MCF 10A (cell line): ENCODE data around the gene LRRC74B. TPM values are rescaled to one million over a fixed set of nuclear protein-coding genes. Genes with fewer than 3 reads are reported as not detected.
"Not testable (repeated sequence)": the region's sequence is repeated elsewhere in the genome, so short reads cannot be mapped to it uniquely, and the experiment has no call there.

Experiments used
- BruUV-seq: library from RNA; stranded (reverse); fragments of 400-500 nt; replicated peaks from 2 replicates; lab custom pipeline; 2021; lab: Mats Ljungman, UMichigan
- CTCF ChIA-PET: fragments of 300-600 bp; sonication (Branson Sonifier 250); formaldehyde crosslinking; extraction: SDS; loops from one replicate; lab custom pipeline; 2021; ENCODE audit warnings: antibody characterized with exemption, inconsistent platforms; lab: Yijun Ruan, JAX
- POLR2A ChIA-PET: fragments of 300-600, 350-650 bp; sonication (Branson Sonifier 250); formaldehyde crosslinking; extraction: SDS; loops from one replicate; lab custom pipeline; 2020; ENCODE audit warnings: antibody characterized with exemption, inconsistent platforms; lab: Yijun Ruan, JAX
- DNase-seq: peaks from one replicate; pipeline ENCODE4 v3.0.0-alpha.2; 2018; ENCODE audit not compliant: unreplicated experiment
- H3K27ac Mint-ChIP-seq: one replicate; pipeline ENCODE4 v1.8.0; 2022; ENCODE audit warnings: mild to moderate bottlenecking, low read depth, mixed read lengths; ENCODE audit not compliant: unreplicated experiment
- H3K27me3 Mint-ChIP-seq: one replicate; pipeline ENCODE4 v1.8.0; 2022; ENCODE audit warnings: mixed read lengths; ENCODE audit not compliant: insufficient read depth, unreplicated experiment
- H3K36me3 Mint-ChIP-seq: one replicate; pipeline ENCODE4 v1.8.0; 2022; ENCODE audit warnings: mild to moderate bottlenecking, moderate library complexity, mixed read lengths; ENCODE audit not compliant: insufficient read depth, unreplicated experiment
- H3K4me1 Mint-ChIP-seq: one replicate; pipeline ENCODE4 v1.8.0; 2022; ENCODE audit warnings: mixed read lengths; ENCODE audit not compliant: insufficient read depth, unreplicated experiment
- H3K4me3 Mint-ChIP-seq: one replicate; pipeline ENCODE4 v1.8.0; 2022; ENCODE audit warnings: mild to moderate bottlenecking, moderate library complexity, mixed read lengths; ENCODE audit not compliant: unreplicated experiment
- H3K9me3 Mint-ChIP-seq: one replicate; pipeline ENCODE4 v1.8.0; 2022; ENCODE audit warnings: mixed read lengths; ENCODE audit not compliant: unreplicated experiment
- intact Hi-C: fragments of 100-400 bp; cut with micrococcal nuclease; formaldehyde crosslinking; loops from 2 replicates; pipeline ENCODE4 v1.14.1; 2022
- total RNA-seq: library from RNA; stranded (reverse); gene quantifications from 2 replicates; pipeline ENCODE4 v1.2.3, GENCODE V29; 2022
- TF ChIP-seq, protein P1 (sequence below): fragments of 200-600 bp; IDR thresholded peaks from one replicate; pipeline ENCODE4 v1.8.0; 2022; ENCODE audit warnings: antibody characterized with exemption, mild to moderate bottlenecking; ENCODE audit not compliant: unreplicated experiment

The LRRC74B gene
- total RNA-seq, 1 experiment from 2014 or later = not detected

DNA sequence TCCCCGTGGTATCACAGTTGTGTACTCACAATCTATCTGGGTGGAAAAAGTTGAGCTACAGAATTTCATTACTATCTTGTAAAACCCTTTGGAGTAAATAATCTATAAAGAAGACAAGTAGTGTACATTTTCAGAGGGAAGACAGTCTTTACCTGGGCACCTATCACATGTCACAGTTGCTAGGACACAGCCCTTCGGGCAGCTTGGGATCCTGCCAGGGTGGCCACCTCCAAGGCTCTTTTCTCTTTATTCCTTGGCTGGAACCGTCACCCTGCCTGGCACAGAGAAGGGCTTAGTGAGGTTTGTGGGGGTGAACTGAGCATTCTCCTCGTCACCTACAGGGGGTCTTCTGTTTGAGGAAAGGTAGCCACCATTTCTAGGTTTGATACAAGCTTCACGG is 23.6 kb downstream of the LRRC74B start:
- intact Hi-C loops = no loop called here
- TF ChIP-seq, protein P1, sequence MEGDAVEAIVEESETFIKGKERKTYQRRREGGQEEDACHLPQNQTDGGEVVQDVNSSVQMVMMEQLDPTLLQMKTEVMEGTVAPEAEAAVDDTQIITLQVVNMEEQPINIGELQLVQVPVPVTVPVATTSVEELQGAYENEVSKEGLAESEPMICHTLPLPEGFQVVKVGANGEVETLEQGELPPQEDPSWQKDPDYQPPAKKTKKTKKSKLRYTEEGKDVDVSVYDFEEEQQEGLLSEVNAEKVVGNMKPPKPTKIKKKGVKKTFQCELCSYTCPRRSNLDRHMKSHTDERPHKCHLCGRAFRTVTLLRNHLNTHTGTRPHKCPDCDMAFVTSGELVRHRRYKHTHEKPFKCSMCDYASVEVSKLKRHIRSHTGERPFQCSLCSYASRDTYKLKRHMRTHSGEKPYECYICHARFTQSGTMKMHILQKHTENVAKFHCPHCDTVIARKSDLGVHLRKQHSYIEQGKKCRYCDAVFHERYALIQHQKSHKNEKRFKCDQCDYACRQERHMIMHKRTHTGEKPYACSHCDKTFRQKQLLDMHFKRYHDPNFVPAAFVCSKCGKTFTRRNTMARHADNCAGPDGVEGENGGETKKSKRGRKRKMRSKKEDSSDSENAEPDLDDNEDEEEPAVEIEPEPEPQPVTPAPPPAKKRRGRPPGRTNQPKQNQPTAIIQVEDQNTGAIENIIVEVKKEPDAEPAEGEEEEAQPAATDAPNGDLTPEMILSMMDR = no peak
- POLR2A ChIA-PET = interaction anchor here (0.6 kb wide), 1 partner anchor 56 kb away, joined by 3 read pairs; no protein-coding TSS in a partner anchor
- no TSS peak for BruUV-seq
- DNase-seq = no peak
- Mint-ChIP-seq H3K36me3 (no peaks in the 10 kb centered on the region), H3K27ac (no peak overlapping the region), H3K4me1 (peaks cover 12% of the 10 kb centered on the region), H3K27me3 (peaks cover 13% of the 10 kb centered on the region), H3K4me3 (no peak overlapping the region), H3K9me3 (no peaks in the 10 kb centered on the region)
- CTCF ChIA-PET = interaction anchor here (0.6 kb wide), 1 partner anchor 1641 kb away, joined by 3 read pairs; no protein-coding TSS in a partner anchor

DNA sequence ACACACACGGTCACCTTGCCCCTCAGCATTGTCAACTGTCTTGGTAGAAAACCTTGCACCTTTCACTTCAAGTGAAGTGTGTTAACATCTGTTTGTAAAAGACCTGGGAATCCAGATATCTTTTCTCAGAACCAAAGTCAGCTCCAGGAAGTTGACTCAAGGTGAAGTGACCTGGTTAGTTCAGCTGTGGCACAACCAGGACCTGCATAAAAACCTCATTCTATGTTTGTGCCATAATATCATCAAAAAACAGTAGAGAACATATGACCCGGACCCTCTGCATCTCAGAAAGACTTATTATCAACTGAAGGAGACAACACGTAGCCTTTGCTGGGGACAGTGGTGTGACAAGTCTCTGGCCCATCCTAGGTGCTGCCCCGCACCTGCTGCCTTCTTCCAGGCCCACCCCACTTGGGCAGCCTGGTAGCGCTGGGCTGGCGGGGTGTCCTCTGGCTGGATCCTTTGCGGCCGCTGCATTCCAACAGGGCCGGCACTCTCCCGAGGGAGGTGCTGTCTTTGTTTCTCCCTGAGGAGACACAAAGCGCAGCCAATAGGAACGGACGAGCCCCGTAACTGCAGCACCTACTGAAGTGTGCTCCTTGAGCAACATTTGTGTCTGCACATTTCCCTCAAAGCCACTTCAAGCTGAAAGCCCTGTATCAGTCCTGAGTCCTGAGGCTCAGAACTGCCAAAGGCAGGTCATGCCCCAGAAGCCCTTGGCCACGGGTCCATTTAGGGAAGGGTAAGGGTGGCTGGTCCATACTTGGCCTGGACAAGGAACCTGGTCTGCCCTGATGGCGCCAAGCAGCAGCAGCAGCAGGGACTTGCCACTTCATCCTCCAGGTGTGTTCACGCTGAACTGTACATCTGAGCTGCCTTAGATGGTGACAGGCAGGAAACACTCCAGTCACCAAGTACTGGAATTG is 25.2 kb downstream of the LRRC74B start:
- Mint-ChIP-seq H3K4me1 (peaks cover 12% of the 10 kb centered on the region), H3K27me3 (no peaks in the 10 kb centered on the region), H3K4me3 (no peak overlapping the region), H3K36me3 (no peaks in the 10 kb centered on the region), H3K27ac (no peak overlapping the region), H3K9me3 (no peaks in the 10 kb centered on the region)
- intact Hi-C loops = no loop called here
- DNase-seq = no peak
- no TSS peak for BruUV-seq
- TF ChIP-seq, protein P1 = no peak
- CTCF ChIA-PET = interaction anchor here (0.6 kb wide), 1 partner anchor 1136 kb away, joined by 4 read pairs; no protein-coding TSS in a partner anchor
- POLR2A ChIA-PET = interaction anchor here (0.6 kb wide), 2 partner anchors 31 to 496 kb away, joined by 3 read pairs; no protein-coding TSS in a partner anchor

DNA sequence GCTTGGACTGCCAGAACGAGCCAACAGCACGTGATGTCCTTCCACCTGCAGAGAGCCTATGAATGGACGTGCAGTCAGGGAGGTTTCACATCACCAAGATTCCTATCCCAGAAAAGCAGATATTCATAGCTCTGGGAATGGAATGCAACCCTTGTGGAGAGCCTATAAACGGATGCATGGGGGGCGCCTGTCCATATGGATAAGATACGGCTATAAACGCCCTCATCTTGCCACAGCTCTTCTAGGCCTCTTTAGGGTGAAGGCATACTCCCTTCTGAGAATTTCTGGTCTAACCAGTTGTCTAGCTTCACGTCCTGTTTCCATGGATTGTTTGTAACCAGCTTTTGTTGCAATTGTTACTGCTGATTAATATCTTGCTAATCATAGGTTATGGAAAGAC is 26.1 kb downstream of the LRRC74B start:
- POLR2A ChIA-PET = interaction anchor here (0.6 kb wide), 1 partner anchor 32 kb away, joined by 3 read pairs; no protein-coding TSS in a partner anchor
- H3K4me3 Mint-ChIP-seq, BruUV-seq, H3K27ac Mint-ChIP-seq, H3K36me3 Mint-ChIP-seq, intact Hi-C loops, H3K27me3 Mint-ChIP-seq, CTCF ChIA-PET, H3K9me3 Mint-ChIP-seq, DNase-seq: not testable (repeated sequence)
- peaks cover 12% of the 10 kb centered on the region for H3K4me1 Mint-ChIP-seq

- no peaks in the 10 kb centered on the region for H3K27me3 Mint-ChIP-seq
- ChIA-PET CTCF (interaction anchor here (0.6 kb wide), 1 partner anchor 98 kb away, joined by 3 read pairs; no protein-coding TSS in a partner anchor), POLR2A (interaction anchor here (1.5 to 1.6 kb wide), 2 partner anchors 11 to 35 kb away, joined by 6 to 7 read pairs; no protein-coding TSS in a partner anchor)
- DNase-seq = no peak
- no peak overlapping the region for H3K27ac Mint-ChIP-seq
- H3K4me1 Mint-ChIP-seq = peaks cover 12% of the 10 kb centered on the region
- no peaks in the 10 kb centered on the region for H3K9me3 Mint-ChIP-seq
- TF ChIP-seq, protein P1 = no peak
- H3K36me3 Mint-ChIP-seq = no peaks in the 10 kb centered on the region
- no TSS peak for BruUV-seq
- no peak overlapping the region for H3K4me3 Mint-ChIP-seq
- intact Hi-C loops = no loop called here
Measured at GRCh38 chr22:21073023-21073422, 27.3 kb downstream of the LRRC74B start.
